ENCODE measurements around the gene LRTM2. TPM values are rescaled to one million over a fixed set of nuclear protein-coding genes. Genes with fewer than 3 reads are reported as not detected.

The LRTM2 gene
- total and polyA plus RNA-seq, 2 experiments from 2014 or later, result not detected

GRCh38 chr12:1826867-1827705 is 6.7 kb downstream of the LRTM2 start:
- Histone ChIP-seq H3K9me2 (ENCODE audit: insufficient read depth) (no peaks in the 10 kb centered on the region), H3K4me2 (ENCODE audit: unreplicated experiment) (no peak overlapping the region), H3K9ac (no peak overlapping the region), H3F3A (ENCODE audit: insufficient read depth) (no peaks in the 10 kb centered on the region), H3K4me3 (no peak overlapping the region), H4K20me1 (ENCODE audit: insufficient read depth) (no peaks in the 10 kb centered on the region), H3K27me3 (replicated peaks; ENCODE audit: insufficient read depth) (peaks cover 41% of the 10 kb centered on the region), H3K36me3 (ENCODE audit: low read depth) (no peaks in the 10 kb centered on the region), H3K9me3 (ENCODE audit: low read depth) (no peaks in the 10 kb centered on the region), H2AFZ (no peak overlapping the region), H3K79me2 (ENCODE audit: insufficient read depth) (no peaks in the 10 kb centered on the region), H3K4me1 (ENCODE audit: insufficient read depth) (no peaks in the 10 kb centered on the region), H3K27ac (no peak overlapping the region)
- TF ChIP-seq EZH2phosphoT487 (IDR thresholded peaks at IDR 0.05; ENCODE audit: insufficient read depth, low read depth) (no peak), EZH2 (IDR thresholded peaks at IDR 0.05; ENCODE audit: insufficient read depth, poor library complexity, severe bottlenecking) (no peak)
- in situ Hi-C loops (cut with MboI), result no loop called here
- 58 to 67% methylated on average over 23 to 25 of the region's 25 CpGs for WGBS, 2 experiments (ENCODE audit: low coverage in 1 of 2, low lambda C conversion rate in 2 of 2, missing lambda C conversion rate in 2 of 2)
- no peak for DNase-seq

- Histone ChIP-seq H3K79me2 (ENCODE audit: insufficient read depth) (no peaks in the 10 kb centered on the region), H4K20me1 (ENCODE audit: insufficient read depth) (no peaks in the 10 kb centered on the region), H3K9me3 (ENCODE audit: low read depth) (no peaks in the 10 kb centered on the region), H3K36me3 (ENCODE audit: low read depth) (no peaks in the 10 kb centered on the region), H3K4me2 (ENCODE audit: unreplicated experiment) (no peak overlapping the region), H3K9me2 (ENCODE audit: insufficient read depth) (no peaks in the 10 kb centered on the region), H3K4me3 (no peak overlapping the region), H3F3A (ENCODE audit: insufficient read depth) (no peaks in the 10 kb centered on the region), H3K9ac (no peak overlapping the region), H3K27me3 (replicated peaks; ENCODE audit: insufficient read depth) (peaks cover 40% of the 10 kb centered on the region), H2AFZ (no peak overlapping the region), H3K4me1 (ENCODE audit: insufficient read depth) (no peaks in the 10 kb centered on the region), H3K27ac (no peak overlapping the region)
- in situ Hi-C loops (cut with MboI), result no loop called here
- WGBS, 2 experiments (ENCODE audit: low coverage in 1 of 2, low lambda C conversion rate in 2 of 2, missing lambda C conversion rate in 2 of 2), result 59 to 62% methylated on average over 34 to 38 of the region's 38 CpGs
- TF ChIP-seq EZH2phosphoT487 (IDR thresholded peaks at IDR 0.05; ENCODE audit: insufficient read depth, low read depth), result no peak
- no peak for TF ChIP-seq EZH2 (IDR thresholded peaks at IDR 0.05; ENCODE audit: insufficient read depth, poor library complexity, severe bottlenecking)
- DNase-seq, result no peak
These were observed 7.8 kb downstream of the LRTM2 start for GRCh38 chr12:1827826-1828805.

GRCh38 chr12:1828856-1829255 is 8.5 kb downstream of the LRTM2 start:
- no peaks in the 10 kb centered on the region for H4K20me1 ChIP-seq (ENCODE audit: insufficient read depth)
- DNase-seq, result no peak
- no peaks in the 10 kb centered on the region for H3F3A ChIP-seq (ENCODE audit: insufficient read depth)
- no peaks in the 10 kb centered on the region for H3K79me2 ChIP-seq (ENCODE audit: insufficient read depth)
- no peaks in the 10 kb centered on the region for H3K9me3 ChIP-seq (ENCODE audit: low read depth)
- no peak overlapping the region for H3K27ac ChIP-seq
- no peaks in the 10 kb centered on the region for H3K9me2 ChIP-seq (ENCODE audit: insufficient read depth)
- no peak overlapping the region for H2AFZ ChIP-seq
- no peak overlapping the region for H3K4me3 ChIP-seq
- no peaks in the 10 kb centered on the region for H3K36me3 ChIP-seq (ENCODE audit: low read depth)
- no peak overlapping the region for H3K9ac ChIP-seq
- in situ Hi-C loops (cut with MboI), result no loop called here
- H3K27me3 ChIP-seq (replicated peaks; ENCODE audit: insufficient read depth), result peaks cover 33% of the 10 kb centered on the region
- H3K4me2 ChIP-seq (ENCODE audit: unreplicated experiment), result no peak overlapping the region
- TF ChIP-seq EZH2phosphoT487 (IDR thresholded peaks at IDR 0.05; ENCODE audit: insufficient read depth, low read depth) (no peak), EZH2 (IDR thresholded peaks at IDR 0.05; ENCODE audit: insufficient read depth, poor library complexity, severe bottlenecking) (no peak)
- WGBS, 2 experiments (ENCODE audit: low coverage in 1 of 2, low lambda C conversion rate in 2 of 2, missing lambda C conversion rate in 2 of 2), result 59 to 66% methylated on average over 16 of the region's 16 CpGs
- H3K4me1 ChIP-seq (ENCODE audit: insufficient read depth), result no peaks in the 10 kb centered on the region

GRCh38 chr12:1829306-1829900 is 9.0 kb downstream of the LRTM2 start:
- H3K9me3 ChIP-seq (ENCODE audit: low read depth), result no peaks in the 10 kb centered on the region
- H4K20me1 ChIP-seq (ENCODE audit: insufficient read depth), result no peaks in the 10 kb centered on the region
- H3K4me1 ChIP-seq (ENCODE audit: insufficient read depth), result no peaks in the 10 kb centered on the region
- in situ Hi-C loops (cut with MboI), result no loop called here
- no peaks in the 10 kb centered on the region for H3K9me2 ChIP-seq (ENCODE audit: insufficient read depth)
- TF ChIP-seq EZH2 (IDR thresholded peaks at IDR 0.05; ENCODE audit: insufficient read depth, poor library complexity, severe bottlenecking) (no peak), EZH2phosphoT487 (IDR thresholded peaks at IDR 0.05; ENCODE audit: insufficient read depth, low read depth) (no peak)
- H3K4me2 ChIP-seq (ENCODE audit: unreplicated experiment), result no peak overlapping the region
- H2AFZ ChIP-seq, result no peak overlapping the region
- H3K36me3 ChIP-seq (ENCODE audit: low read depth), result no peaks in the 10 kb centered on the region
- WGBS, 2 experiments (ENCODE audit: low coverage in 1 of 2, low lambda C conversion rate in 2 of 2, missing lambda C conversion rate in 2 of 2), result 45 to 51% methylated on average over 11 of the region's 11 CpGs
- H3K27me3 ChIP-seq (replicated peaks; ENCODE audit: insufficient read depth), result peaks cover 28% of the 10 kb centered on the region
- no peaks in the 10 kb centered on the region for H3F3A ChIP-seq (ENCODE audit: insufficient read depth)
- no peak overlapping the region for H3K9ac ChIP-seq
- DNase-seq, result no peak
- H3K79me2 ChIP-seq (ENCODE audit: insufficient read depth), result no peaks in the 10 kb centered on the region
- no peak overlapping the region for H3K27ac ChIP-seq
- H3K4me3 ChIP-seq, result no peak overlapping the region
